SH-SY5Y (cell line): Measurements from ENCODE around the gene SLC8A1.

Experiments
- GATA2 ChIP-seq: IDR thresholded peaks from 2 replicates; pipeline ENCODE4 v1.6.1; 2011; ENCODE audit warnings: mild to moderate bottlenecking, low read depth, low read length
- GATA3 ChIP-seq: IDR thresholded peaks from 2 replicates; pipeline ENCODE4 v1.6.1; 2011; ENCODE audit warnings: low read depth, mild to moderate bottlenecking, low read length, moderate library complexity

DNA sequence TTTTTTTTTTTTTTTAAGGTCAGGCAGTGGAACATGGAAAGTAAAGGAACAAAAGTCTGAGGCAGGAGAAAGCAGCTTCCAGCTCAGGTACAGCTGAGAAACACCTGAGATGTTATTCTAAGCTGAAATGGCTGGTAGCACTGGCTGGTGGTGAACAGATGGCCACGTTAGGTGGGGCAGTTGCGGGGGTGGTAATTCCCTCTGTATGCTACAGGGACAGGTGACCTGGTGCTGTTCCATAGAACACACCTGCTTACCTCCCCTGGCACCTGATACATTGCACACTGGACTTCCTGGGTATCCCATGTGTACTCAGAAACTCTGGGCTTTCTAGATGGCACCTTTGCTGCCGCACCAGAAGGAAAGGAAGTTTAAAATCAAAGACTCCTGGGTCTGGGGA, 333.3 kb downstream of the SLC8A1 start:
- no peak for TF ChIP-seq GATA3
- TF ChIP-seq GATA2, result no peak
